Neutrophil (primary cell): Measurements from ENCODE around the gene CDK9.

Experiments used
- H3K27ac ChIP-seq: fragments of 200-600 bp; sonication (generic); 2 replicates; pipeline ENCODE4 v1.5.1; 2016; ENCODE audit warnings: mild to moderate bottlenecking, moderate library complexity
- H3K27me3 ChIP-seq: fragments of 200-600 bp; sonication (generic); 2 replicates; pipeline ENCODE4 v1.6.0; 2016; ENCODE audit warnings: mild to moderate bottlenecking
- H3K36me3 ChIP-seq: fragments of 200-600 bp; sonication (generic); 2 replicates; pipeline ENCODE4 v1.5.1; 2017
- H3K4me1 ChIP-seq, 2 experiments: fragments of 200-600 bp in 1 of 2; sonication (generic) in 1 of 2; 1 replicate in 1 of 2; 2 replicates in 1 of 2; pipeline versions ENCODE4 v1.5.1 to v1.6.1; 2013 to 2016; ENCODE audit warnings: low read depth in 1 of 2, low read length in 1 of 2, mild to moderate bottlenecking in 1 of 2, moderate library complexity in 1 of 2; ENCODE audit not compliant: control insufficient read depth in 1 of 2, insufficient read depth in 1 of 2
- H3K4me3 ChIP-seq, 2 experiments: fragments of 200-600 bp in 1 of 2; sonication (generic) in 1 of 2; 1 replicate in 1 of 2; 2 replicates in 1 of 2; pipeline ENCODE4 v1.5.1; 2013 to 2016; ENCODE audit warnings: low read depth in 1 of 2, low read length in 1 of 2, mild to moderate bottlenecking in 1 of 2, moderate library complexity in 1 of 2
- H3K9me3 ChIP-seq: fragments of 200-600 bp; sonication (generic); 2 replicates; pipeline ENCODE4 v1.5.1; 2016
- TF ChIP-seq, protein P1 (sequence below): fragments of 200-600 bp; sonication (generic); IDR thresholded peaks from 2 replicates; pipeline ENCODE4 v1.5.1; 2016; ENCODE audit warnings: antibody characterized with exemption

Gene CDK9

DNA sequence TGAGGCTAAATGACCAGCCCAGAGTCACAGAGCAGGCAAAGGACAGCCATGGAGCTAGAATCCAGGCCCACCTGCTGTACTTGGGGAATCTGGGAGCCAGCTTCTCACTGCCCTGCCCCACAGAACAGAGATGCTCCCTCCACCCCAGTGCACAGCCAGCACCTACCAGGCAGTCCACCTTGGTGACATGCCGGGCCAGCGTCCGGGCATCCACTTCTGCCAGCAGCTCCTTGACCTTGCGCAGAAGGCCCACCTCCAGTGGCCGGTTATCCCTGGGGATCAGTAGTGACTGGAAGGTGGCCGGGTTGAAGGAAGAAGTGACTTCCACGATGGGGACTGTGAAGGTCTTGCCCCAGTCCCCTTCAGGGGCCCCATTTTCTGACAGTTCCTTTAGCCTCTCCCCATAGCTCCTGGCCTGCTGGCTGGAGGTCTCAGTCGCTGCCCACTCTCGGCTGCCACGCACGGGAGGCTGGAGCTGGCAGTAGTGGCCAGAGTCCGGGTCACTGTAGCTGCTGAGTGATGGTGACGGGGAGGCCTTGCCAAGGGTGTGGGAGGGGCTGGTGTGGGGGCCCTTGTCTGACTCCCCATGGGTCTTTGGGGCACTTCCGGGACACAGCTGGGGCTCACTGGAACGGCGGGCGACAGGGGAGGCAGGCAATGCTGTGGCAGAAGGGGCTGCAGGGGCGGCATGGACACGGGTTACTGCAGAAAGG lies 41.3 kb upstream of the CDK9 start:
- Histone ChIP-seq H3K4me3 (no peak overlapping the region), H3K27ac (no peak overlapping the region), H3K9me3 (no peaks in the 10 kb centered on the region), H3K27me3 (no peaks in the 10 kb centered on the region), H3K4me1 (peaks cover 5% of the 10 kb centered on the region in 2 experiments), H3K36me3 (peaks cover 100% of the 10 kb centered on the region)
- TF ChIP-seq, protein P1, sequence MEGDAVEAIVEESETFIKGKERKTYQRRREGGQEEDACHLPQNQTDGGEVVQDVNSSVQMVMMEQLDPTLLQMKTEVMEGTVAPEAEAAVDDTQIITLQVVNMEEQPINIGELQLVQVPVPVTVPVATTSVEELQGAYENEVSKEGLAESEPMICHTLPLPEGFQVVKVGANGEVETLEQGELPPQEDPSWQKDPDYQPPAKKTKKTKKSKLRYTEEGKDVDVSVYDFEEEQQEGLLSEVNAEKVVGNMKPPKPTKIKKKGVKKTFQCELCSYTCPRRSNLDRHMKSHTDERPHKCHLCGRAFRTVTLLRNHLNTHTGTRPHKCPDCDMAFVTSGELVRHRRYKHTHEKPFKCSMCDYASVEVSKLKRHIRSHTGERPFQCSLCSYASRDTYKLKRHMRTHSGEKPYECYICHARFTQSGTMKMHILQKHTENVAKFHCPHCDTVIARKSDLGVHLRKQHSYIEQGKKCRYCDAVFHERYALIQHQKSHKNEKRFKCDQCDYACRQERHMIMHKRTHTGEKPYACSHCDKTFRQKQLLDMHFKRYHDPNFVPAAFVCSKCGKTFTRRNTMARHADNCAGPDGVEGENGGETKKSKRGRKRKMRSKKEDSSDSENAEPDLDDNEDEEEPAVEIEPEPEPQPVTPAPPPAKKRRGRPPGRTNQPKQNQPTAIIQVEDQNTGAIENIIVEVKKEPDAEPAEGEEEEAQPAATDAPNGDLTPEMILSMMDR: no peak

DNA sequence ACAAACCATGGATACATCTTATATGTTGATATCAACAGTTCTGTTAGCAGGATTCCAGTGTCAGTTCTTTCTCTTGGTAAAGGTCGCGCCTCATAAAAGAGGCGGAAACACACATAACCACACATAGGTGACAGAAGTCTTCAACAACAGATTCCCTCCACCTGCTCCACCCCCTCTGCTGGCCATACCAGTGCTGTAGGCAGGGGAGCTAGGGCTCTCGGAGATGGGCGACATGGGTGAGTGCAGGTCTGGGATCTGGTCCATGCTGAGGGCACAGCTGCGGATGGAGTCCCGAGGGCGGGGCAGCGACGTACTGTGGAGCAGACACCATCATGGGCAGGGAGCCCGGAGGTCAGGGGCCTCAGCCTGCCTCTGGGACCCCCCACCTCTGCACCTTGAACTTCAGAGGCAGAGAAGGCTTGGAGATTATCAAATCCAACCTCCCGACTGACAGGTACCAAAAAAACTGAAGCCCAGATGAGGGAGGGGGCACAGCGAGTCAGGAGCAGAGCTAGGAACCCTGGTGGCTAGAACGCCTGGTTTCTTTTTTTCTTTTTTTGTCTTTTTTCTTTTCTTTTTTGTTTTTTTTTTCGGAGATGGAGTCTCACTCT lies 38.8 kb upstream of the CDK9 start:
- no peak overlapping the region for H3K27ac ChIP-seq
- H3K4me1 ChIP-seq: peaks cover 9% of the 10 kb centered on the region in 2 experiments
- no peaks in the 10 kb centered on the region for H3K27me3 ChIP-seq
- peaks cover 100% of the 10 kb centered on the region for H3K36me3 ChIP-seq
- TF ChIP-seq, protein P1: no peak
- no peak overlapping the region for H3K4me3 ChIP-seq
- no peaks in the 10 kb centered on the region for H3K9me3 ChIP-seq

DNA sequence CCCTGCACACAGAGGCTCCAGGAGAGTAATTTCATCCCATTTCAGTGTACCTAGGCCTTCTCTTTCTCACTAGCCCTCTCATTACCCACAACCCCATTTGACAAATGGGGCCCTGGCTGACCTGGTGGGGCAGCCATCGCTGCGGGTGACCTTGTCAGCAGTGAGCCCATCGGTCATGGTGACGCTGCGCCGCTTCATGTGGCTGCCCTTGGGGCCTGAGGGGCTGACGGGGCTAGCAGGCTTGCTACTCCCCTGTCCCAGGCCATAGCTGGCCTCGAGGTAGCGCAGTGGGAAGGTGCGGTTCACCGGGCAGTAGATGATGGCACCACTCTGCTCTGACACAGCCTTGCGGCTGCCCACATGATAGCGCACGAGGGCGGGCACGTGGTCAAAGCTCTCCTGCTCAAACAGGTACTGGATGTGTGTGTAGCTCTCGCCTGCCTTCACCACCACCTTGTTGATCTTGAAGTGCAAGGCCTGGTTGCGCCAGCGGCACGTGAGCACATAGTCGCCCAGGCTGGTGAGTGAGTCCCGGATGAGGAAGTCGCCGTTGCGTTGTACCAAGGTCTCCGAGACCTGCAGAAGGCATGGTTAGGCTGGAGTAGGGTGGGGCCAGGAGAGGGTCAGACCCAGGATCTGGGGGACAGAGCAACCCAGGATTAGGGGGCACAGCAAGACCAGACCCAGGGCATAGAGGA lies 36.6 kb upstream of the CDK9 start:
- peaks cover 99% of the 10 kb centered on the region for H3K36me3 ChIP-seq
- H3K4me1 ChIP-seq: peaks cover 9% of the 10 kb centered on the region in 2 experiments
- TF ChIP-seq, protein P1: no peak
- H3K9me3 ChIP-seq: no peaks in the 10 kb centered on the region
- peak overlapping the region; percentile 25 for H3K27ac ChIP-seq
- H3K27me3 ChIP-seq: no peaks in the 10 kb centered on the region
- H3K4me3 ChIP-seq: no peak overlapping the region

DNA sequence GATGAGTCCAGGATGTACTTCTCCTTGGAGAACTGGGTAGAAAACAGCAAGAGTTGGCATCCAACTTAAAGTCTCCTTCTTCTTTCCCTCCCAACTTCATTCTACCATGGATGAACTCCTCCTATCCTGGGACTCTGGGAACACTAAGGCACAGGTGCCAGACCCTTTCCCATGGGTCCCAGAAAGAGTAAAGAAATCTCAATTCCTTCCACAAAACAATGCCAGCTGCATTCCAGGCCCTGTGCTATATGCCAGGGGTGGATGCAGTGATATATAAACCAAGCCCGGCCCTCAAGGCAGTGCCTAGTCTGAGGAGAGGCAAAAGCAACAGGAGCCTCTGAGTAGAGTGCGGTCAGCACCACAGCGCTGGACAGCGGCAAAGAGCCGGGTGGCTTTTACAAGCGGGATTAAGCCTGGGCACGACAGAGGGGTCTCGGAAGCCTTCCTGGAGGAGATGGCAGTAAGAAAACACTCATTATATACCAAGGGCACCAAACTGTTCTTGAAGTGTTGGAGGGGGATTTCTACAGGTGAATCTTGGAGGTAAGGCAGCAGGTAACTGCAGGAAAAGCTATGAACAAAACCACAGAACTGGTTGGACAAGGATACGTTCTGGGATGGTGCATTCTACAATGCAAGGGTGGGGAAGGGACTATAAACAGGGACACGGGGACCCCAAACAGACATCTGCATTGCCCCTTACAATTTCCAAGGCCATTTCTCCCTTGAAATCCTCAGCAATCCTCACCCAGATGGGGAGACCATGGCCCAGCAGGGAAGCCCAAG lies 34.4 kb upstream of the CDK9 start:
- Histone ChIP-seq H3K9me3 (no peaks in the 10 kb centered on the region), H3K27me3 (no peaks in the 10 kb centered on the region), H3K27ac (no peak overlapping the region), H3K36me3 (peaks cover 94% of the 10 kb centered on the region), H3K4me1 (peaks cover 9% of the 10 kb centered on the region in 2 experiments), H3K4me3 (no peak overlapping the region)
- TF ChIP-seq, protein P1: no peak

DNA sequence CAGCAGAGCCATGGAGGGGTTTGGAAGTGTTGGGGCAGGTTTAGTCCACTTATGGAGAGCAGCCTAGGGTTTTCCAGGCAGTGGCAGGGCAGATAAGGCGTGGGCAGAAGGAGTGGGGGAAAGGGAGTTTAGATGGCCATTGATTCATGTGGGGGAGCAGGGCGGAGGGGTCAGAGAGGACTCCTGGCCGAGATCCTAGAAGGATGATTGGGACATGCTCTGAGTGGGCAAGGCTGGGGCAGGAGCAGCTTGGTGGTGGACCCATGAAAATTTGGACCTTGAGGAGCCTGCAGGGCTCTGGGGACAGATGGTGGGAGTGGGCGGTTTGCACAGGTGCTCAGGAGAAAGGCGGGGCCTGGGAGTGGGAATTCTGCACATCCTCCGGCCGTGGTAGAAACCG lies 32.7 kb upstream of the CDK9 start:
- Histone ChIP-seq H3K27ac (no peak overlapping the region), H3K36me3 (peaks cover 89% of the 10 kb centered on the region), H3K27me3 (no peaks in the 10 kb centered on the region), H3K4me1 (peaks cover 9% of the 10 kb centered on the region in 2 experiments), H3K9me3 (no peaks in the 10 kb centered on the region), H3K4me3 (no peak overlapping the region)
- TF ChIP-seq, protein P1: no peak
